Measurements from ENCODE around the gene ARG2.
"Not testable (repeated sequence)": the region's sequence is repeated elsewhere in the genome, so short reads cannot be mapped to it uniquely, and the experiment has no call there.

ARG2 gene

GRCh38 chr14:67583711-67584644 is 35.7 kb upstream of the ARG2 start:
- H3K36me3 ChIP-seq (ENCODE audit: control insufficient read depth, insufficient read depth, low read length), result no peaks in the 10 kb centered on the region
- TF ChIP-seq, protein P1, sequence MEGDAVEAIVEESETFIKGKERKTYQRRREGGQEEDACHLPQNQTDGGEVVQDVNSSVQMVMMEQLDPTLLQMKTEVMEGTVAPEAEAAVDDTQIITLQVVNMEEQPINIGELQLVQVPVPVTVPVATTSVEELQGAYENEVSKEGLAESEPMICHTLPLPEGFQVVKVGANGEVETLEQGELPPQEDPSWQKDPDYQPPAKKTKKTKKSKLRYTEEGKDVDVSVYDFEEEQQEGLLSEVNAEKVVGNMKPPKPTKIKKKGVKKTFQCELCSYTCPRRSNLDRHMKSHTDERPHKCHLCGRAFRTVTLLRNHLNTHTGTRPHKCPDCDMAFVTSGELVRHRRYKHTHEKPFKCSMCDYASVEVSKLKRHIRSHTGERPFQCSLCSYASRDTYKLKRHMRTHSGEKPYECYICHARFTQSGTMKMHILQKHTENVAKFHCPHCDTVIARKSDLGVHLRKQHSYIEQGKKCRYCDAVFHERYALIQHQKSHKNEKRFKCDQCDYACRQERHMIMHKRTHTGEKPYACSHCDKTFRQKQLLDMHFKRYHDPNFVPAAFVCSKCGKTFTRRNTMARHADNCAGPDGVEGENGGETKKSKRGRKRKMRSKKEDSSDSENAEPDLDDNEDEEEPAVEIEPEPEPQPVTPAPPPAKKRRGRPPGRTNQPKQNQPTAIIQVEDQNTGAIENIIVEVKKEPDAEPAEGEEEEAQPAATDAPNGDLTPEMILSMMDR (IDR thresholded peaks at IDR 0.05), result peak; percentile 66
- no peak overlapping the region for H3K4me3 ChIP-seq (ENCODE audit: low read depth, low read length)
- no peak overlapping the region for H2AFZ ChIP-seq
- no peak overlapping the region for H3K9ac ChIP-seq
- H3K27ac ChIP-seq, result no peak overlapping the region
- H3K4me2 ChIP-seq (ENCODE audit: low read length), result no peak overlapping the region
- no peaks in the 10 kb centered on the region for H3K27me3 ChIP-seq (ENCODE audit: control insufficient read depth, insufficient read depth, low read length)
- no peaks in the 10 kb centered on the region for H3K9me3 ChIP-seq (ENCODE audit: control insufficient read depth, low read length)
- no peaks in the 10 kb centered on the region for H3K79me2 ChIP-seq
- no peaks in the 10 kb centered on the region for H3K4me1 ChIP-seq

DNA sequence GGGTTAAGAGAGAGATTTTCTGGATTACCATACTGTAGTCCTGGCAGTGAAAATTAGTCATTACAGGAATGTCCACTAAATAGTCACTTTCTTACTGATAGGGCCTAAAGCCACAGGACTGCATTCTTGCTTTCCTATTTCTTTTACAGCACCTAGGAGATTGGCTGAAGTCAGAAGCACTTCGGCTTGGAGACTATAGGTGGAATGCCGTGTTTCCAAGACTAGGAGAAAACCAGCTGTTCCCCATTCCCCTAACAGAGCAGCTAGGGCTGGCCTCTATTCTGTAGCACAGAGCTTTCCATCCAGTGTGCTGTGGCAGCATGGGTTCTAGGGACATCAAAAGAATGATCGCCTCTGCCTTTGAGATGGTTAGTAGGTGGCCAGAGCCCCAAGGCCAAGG is 34.7 kb upstream of the ARG2 start:
- no peak overlapping the region for H3K4me3 ChIP-seq (ENCODE audit: low read depth, low read length)
- no peaks in the 10 kb centered on the region for H3K79me2 ChIP-seq
- H3K36me3 ChIP-seq (ENCODE audit: control insufficient read depth, insufficient read depth, low read length), result no peaks in the 10 kb centered on the region
- no peaks in the 10 kb centered on the region for H3K9me3 ChIP-seq (ENCODE audit: control insufficient read depth, low read length)
- H3K4me2 ChIP-seq (ENCODE audit: low read length), result no peak overlapping the region
- H3K4me1 ChIP-seq, result no peaks in the 10 kb centered on the region
- TF ChIP-seq, protein P1 (IDR thresholded peaks at IDR 0.05), result no peak
- H3K27ac ChIP-seq, result no peak overlapping the region
- H3K9ac ChIP-seq, result no peak overlapping the region
- no peak overlapping the region for H2AFZ ChIP-seq
- no peaks in the 10 kb centered on the region for H3K27me3 ChIP-seq (ENCODE audit: control insufficient read depth, insufficient read depth, low read length)

- Histone ChIP-seq H3K9ac (no peak overlapping the region), H3K4me3 (ENCODE audit: low read depth, low read length) (no peak overlapping the region), H3K9me3 (ENCODE audit: control insufficient read depth, low read length) (no peaks in the 10 kb centered on the region), H3K4me2 (ENCODE audit: low read length) (no peak overlapping the region), H2AFZ (no peak overlapping the region), H3K79me2 (no peaks in the 10 kb centered on the region), H3K4me1 (no peaks in the 10 kb centered on the region), H3K36me3 (ENCODE audit: control insufficient read depth, insufficient read depth, low read length) (no peaks in the 10 kb centered on the region), H3K27ac (no peak overlapping the region), H3K27me3 (ENCODE audit: control insufficient read depth, insufficient read depth, low read length) (no peaks in the 10 kb centered on the region)
- TF ChIP-seq, protein P1 (IDR thresholded peaks at IDR 0.05), result no peak
These were observed 33.4 kb upstream of the ARG2 start for GRCh38 chr14:67586369-67586768.

DNA sequence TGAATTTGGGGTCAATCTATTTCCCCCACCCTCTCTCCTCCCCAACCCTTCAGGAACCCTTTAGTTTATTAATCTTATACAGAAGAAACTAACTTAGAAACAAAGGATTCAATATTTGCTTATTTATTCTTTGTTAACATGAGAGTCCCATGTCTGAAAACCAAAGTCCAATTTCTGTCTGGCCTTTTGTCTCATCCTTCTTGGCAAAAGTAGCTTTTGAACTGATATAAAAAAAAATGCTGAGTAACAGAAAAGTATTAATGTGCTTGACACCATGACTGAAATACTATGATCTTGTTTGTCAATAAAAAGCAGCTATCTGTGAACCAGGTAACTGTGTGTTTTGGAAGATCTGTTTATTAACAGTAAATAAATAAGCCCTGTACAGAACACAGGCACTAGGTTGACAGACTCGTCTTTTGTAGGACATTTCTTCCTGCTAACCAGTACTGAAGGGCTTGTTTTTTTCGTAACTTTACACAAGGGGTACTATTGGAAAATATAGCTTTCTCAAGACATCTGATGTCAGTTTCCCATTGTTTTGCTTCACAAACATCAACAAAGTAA is 30.4 kb upstream of the ARG2 start:
- no peak overlapping the region for H3K9ac ChIP-seq
- no peaks in the 10 kb centered on the region for H3K27me3 ChIP-seq (ENCODE audit: control insufficient read depth, insufficient read depth, low read length)
- no peaks in the 10 kb centered on the region for H3K79me2 ChIP-seq
- H3K4me3 ChIP-seq (ENCODE audit: low read depth, low read length), result no peak overlapping the region
- H3K27ac ChIP-seq, result no peak overlapping the region
- no peaks in the 10 kb centered on the region for H3K4me1 ChIP-seq
- H2AFZ ChIP-seq, result no peak overlapping the region
- TF ChIP-seq, protein P1 (IDR thresholded peaks at IDR 0.05), result no peak
- H3K36me3 ChIP-seq (ENCODE audit: control insufficient read depth, insufficient read depth, low read length), result no peaks in the 10 kb centered on the region
- no peak overlapping the region for H3K4me2 ChIP-seq (ENCODE audit: low read length)
- no peaks in the 10 kb centered on the region for H3K9me3 ChIP-seq (ENCODE audit: control insufficient read depth, low read length)

GRCh38 chr14:67593650-67594049 is 26.1 kb upstream of the ARG2 start:
- H3K27me3 ChIP-seq (ENCODE audit: control insufficient read depth, insufficient read depth, low read length), result not testable (repeated sequence)

More at GRCh38 chr14:67593650-67594049, 26.1 kb upstream of the ARG2 start:
- not testable (repeated sequence) for H3K27ac ChIP-seq; H3K4me2 ChIP-seq (ENCODE audit: low read length); H2AFZ ChIP-seq; H3K4me1 ChIP-seq; H3K9ac ChIP-seq; H3K36me3 ChIP-seq (ENCODE audit: control insufficient read depth, insufficient read depth, low read length); H3K9me3 ChIP-seq (ENCODE audit: control insufficient read depth, low read length); H3K79me2 ChIP-seq; H3K4me3 ChIP-seq (ENCODE audit: low read depth, low read length)
